ENCODE results near the gene SERPINA4. TPM values are rescaled to one million over a fixed set of nuclear protein-coding genes. Genes with fewer than 3 reads are reported as not detected.

Gene SERPINA4
- total and polyA plus RNA-seq, 9 of the 15 experiments (the other 6 are each of a cell fraction or from before 2014, with no cell fraction given) = not detected

DNA sequence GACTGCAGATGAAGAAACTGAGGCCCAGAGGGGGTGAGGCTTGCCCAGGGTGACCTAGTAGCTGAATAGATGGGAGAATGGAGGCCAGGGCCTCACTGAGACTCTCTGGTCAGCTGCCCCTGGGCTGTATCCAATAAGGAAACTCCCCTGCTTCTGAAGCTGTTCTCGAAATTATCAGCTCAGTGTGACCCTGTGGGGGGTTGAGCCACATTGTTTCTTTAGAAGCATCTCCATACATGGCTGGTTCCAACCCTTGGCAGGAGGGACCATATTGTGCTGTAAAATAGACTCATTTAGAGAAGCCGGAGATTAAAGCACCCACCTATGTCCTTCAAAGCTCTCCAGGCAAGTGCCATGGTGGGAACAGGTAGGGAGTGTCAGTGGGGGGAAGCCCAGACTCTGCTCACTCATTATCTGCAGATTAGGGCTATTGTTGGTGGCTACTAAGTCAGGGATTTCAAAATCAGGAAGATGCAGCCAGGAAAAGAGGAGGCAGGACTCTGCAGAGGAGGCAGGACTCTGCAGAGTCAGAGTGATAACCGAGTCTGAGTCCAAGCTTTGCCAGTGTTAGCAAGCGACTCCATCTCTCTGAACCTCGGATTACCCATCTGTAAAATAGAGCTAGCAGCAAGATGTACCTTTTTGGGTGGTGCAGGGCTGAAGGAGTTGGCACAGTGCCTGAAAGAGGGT is 23.5 kb downstream of the SERPINA4 start:
- intact Hi-C loops (cut with micrococcal nuclease) (no loop called here), in situ Hi-C loops (cut with MboI) (no loop called here)
- Histone ChIP-seq H3K36me3 (ENCODE audit: control insufficient read depth, insufficient read depth, low read length) (no peaks in the 10 kb centered on the region), H3K4me2 (ENCODE audit: insufficient read depth, low read length) (no peak overlapping the region), H3K9me1 (ENCODE audit: control insufficient read depth, insufficient read depth, low read length) (no peaks in the 10 kb centered on the region), H4K20me1 (replicated peaks; ENCODE audit: control insufficient read depth, insufficient read depth, low read length) (no peaks in the 10 kb centered on the region), H3K9me3 (replicated peaks; ENCODE audit: control insufficient read depth, insufficient read depth, low read depth, low read length) (no peaks in the 10 kb centered on the region), H3K4me3 (no peak overlapping the region), H3K27me3 (ENCODE audit: control insufficient read depth in 2 of 2, insufficient read depth in 2 of 2, low read length in 2 of 2) (no peaks in the 10 kb centered on the region), H2AFZ (ENCODE audit: low read depth, low read length) (no peak overlapping the region), H3K4me1 (replicated peaks in 1 of 2; ENCODE audit: control insufficient read depth in 2 of 2, insufficient read depth in 2 of 2, low read length in 2 of 2) (no peaks in the 10 kb centered on the region; a peak in 1 of 5 replicates), H3K79me2 (ENCODE audit: control insufficient read depth, insufficient read depth, low read length) (no peaks in the 10 kb centered on the region), H3K27ac (ENCODE audit: extremely low read depth, low read depth, low read length) (no peak overlapping the region), H3K9ac (ENCODE audit: insufficient read depth in 1 of 2, low read depth in 2 of 2, low read length in 2 of 2) (no peak overlapping the region)
- ATAC-seq (no peak), DNase-seq (ENCODE audit: extremely low read depth in 1 of 4, low spot score in 3 of 4) (no peak), FAIRE-seq (no peak)
- ChIA-PET CTCF (ENCODE audit: low intra/inter-chr PET ratio) (no interaction called here), POLR2A (no interaction called here)
- TF ChIP-seq POLR2G (IDR thresholded peaks at IDR 0.05; ENCODE audit: low read depth, low read length) (no peak), POLR2AphosphoS5 (IDR thresholded peaks at IDR 0.05; ENCODE audit: control insufficient read depth, insufficient read depth, low read depth, low read length) (no peak), TBL1XR1 (IDR thresholded peaks at IDR 0.05; ENCODE audit: low read length in 2 of 2) (no peak), ARNT (IDR thresholded peaks at IDR 0.05) (no peak), ATF1 (CRISPR knock-in tag; IDR thresholded peaks at IDR 0.05) (no peak), ATF1 (tag; IDR thresholded peaks at IDR 0.05) (no peak), ZNF134 (CRISPR knock-in tag; conservative IDR thresholded peaks at IDR 0.05) (no peak), NCOA2 (IDR thresholded peaks at IDR 0.05; ENCODE audit: partially characterized antibody in 2 of 2) (no peak), ELF2 (CRISPR knock-in tag; IDR thresholded peaks at IDR 0.05) (no peak), MTF1 (CRISPR knock-in tag; IDR thresholded peaks at IDR 0.05; ENCODE audit: borderline replicate concordance) (no peak), NCOA1 (IDR thresholded peaks at IDR 0.05; ENCODE audit: low read depth) (no peak), NEUROD1 (IDR thresholded peaks at IDR 0.05; ENCODE audit: borderline replicate concordance, low read depth, low read length, partially characterized antibody) (no peak)
- TF ChIP-seq, protein P1, sequence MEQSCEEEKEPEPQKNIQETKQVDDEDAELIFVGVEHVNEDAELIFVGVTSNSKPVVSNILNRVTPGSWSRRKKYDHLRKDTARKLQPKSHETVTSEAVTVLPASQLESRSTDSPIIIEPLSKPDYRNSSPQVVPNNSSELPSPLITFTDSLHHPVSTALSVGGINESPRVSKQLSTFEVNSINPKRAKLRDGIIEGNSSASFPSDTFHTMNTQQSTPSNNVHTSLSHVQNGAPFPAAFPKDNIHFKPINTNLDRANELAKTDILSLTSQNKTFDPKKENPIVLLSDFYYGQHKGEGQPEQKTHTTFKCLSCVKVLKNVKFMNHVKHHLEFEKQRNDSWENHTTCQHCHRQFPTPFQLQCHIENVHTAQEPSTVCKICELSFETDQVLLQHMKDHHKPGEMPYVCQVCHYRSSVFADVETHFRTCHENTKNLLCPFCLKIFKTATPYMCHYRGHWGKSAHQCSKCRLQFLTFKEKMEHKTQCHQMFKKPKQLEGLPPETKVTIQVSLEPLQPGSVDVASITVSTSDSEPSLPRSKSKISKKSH (CRISPR knock-in tag; IDR thresholded peaks at IDR 0.05) = no peak
- TF ChIP-seq, protein P2, sequence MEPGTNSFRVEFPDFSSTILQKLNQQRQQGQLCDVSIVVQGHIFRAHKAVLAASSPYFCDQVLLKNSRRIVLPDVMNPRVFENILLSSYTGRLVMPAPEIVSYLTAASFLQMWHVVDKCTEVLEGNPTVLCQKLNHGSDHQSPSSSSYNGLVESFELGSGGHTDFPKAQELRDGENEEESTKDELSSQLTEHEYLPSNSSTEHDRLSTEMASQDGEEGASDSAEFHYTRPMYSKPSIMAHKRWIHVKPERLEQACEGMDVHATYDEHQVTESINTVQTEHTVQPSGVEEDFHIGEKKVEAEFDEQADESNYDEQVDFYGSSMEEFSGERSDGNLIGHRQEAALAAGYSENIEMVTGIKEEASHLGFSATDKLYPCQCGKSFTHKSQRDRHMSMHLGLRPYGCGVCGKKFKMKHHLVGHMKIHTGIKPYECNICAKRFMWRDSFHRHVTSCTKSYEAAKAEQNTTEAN (CRISPR knock-in tag; IDR thresholded peaks at IDR 0.05) = no peak
- TF ChIP-seq, protein P3, sequence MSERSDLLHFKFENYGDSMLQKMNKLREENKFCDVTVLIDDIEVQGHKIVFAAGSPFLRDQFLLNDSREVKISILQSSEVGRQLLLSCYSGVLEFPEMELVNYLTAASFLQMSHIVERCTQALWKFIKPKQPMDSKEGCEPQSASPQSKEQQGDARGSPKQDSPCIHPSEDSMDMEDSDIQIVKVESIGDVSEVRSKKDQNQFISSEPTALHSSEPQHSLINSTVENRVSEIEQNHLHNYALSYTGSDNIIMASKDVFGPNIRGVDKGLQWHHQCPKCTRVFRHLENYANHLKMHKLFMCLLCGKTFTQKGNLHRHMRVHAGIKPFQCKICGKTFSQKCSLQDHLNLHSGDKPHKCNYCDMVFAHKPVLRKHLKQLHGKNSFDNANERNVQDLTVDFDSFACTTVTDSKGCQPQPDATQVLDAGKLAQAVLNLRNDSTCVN (CRISPR knock-in tag; IDR thresholded peaks at IDR 0.05) = no peak
- TF ChIP-seq, protein P4, sequence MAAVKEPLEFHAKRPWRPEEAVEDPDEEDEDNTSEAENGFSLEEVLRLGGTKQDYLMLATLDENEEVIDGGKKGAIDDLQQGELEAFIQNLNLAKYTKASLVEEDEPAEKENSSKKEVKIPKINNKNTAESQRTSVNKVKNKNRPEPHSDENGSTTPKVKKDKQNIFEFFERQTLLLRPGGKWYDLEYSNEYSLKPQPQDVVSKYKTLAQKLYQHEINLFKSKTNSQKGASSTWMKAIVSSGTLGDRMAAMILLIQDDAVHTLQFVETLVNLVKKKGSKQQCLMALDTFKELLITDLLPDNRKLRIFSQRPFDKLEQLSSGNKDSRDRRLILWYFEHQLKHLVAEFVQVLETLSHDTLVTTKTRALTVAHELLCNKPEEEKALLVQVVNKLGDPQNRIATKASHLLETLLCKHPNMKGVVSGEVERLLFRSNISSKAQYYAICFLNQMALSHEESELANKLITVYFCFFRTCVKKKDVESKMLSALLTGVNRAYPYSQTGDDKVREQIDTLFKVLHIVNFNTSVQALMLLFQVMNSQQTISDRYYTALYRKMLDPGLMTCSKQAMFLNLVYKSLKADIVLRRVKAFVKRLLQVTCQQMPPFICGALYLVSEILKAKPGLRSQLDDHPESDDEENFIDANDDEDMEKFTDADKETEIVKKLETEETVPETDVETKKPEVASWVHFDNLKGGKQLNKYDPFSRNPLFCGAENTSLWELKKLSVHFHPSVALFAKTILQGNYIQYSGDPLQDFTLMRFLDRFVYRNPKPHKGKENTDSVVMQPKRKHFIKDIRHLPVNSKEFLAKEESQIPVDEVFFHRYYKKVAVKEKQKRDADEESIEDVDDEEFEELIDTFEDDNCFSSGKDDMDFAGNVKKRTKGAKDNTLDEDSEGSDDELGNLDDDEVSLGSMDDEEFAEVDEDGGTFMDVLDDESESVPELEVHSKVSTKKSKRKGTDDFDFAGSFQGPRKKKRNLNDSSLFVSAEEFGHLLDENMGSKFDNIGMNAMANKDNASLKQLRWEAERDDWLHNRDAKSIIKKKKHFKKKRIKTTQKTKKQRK (IDR thresholded peaks at IDR 0.05; ENCODE audit: borderline replicate concordance, low read depth, low read length) = no peak
- BruUV-seq (replicated peaks) = no TSS peak
- WGBS (ENCODE audit: insufficient coverage, low coverage, missing lambda C conversion rate) = 3% methylated on average over 5 of the region's 5 CpGs
